ENCODE measurements around the gene KCND3.
A peak's percentile ranks its signal among the peaks of the same experiment; 100 is the strongest.

The KCND3 gene

DNA sequence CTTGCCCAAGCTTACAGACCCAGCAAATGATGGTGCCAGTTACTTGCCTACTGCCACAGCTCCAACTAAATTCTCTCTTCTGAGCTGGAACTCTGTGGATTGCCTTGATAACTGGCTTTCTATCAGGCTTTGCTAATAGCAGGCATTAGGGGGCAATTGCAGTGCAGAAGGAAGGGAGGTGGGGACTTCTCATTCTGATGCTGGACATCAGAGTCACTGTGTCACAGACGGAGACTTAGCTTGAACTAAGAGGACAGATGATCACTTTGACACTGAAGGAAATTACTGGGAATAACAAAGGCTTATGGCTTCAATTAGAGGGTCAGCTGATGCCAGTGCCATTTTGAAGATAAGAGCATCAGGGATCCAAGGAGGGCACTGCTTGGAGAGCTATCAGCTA lies 119.3 kb downstream of the KCND3 start:
- Histone ChIP-seq H3K9me2 (replicated peaks; ENCODE audit: low read depth, low read length) (no peaks in the 10 kb centered on the region), H3K9ac (ENCODE audit: low read depth, low read length, poor library complexity, severe bottlenecking) (no peak overlapping the region), H4K20me1 (ENCODE audit: insufficient read depth, low read length, poor library complexity, severe bottlenecking) (no peaks in the 10 kb centered on the region), H3K9me3 (ENCODE audit: insufficient read depth, low read depth, low read length) (no peaks in the 10 kb centered on the region), H3K4me2 (ENCODE audit: low read depth, low read length, poor library complexity, severe bottlenecking) (no peak overlapping the region), H3F3A (ENCODE audit: low read depth) (no peaks in the 10 kb centered on the region), H3K4me1 (ENCODE audit: insufficient read depth, low read length, poor library complexity, severe bottlenecking) (no peaks in the 10 kb centered on the region), H3K36me3 (ENCODE audit: insufficient read depth, low read length) (no peaks in the 10 kb centered on the region), H2AFZ (ENCODE audit: low read length) (no peak overlapping the region), H3K4me3 (ENCODE audit: low read length, poor library complexity, severe bottlenecking) (no peak overlapping the region), H3K27me3 (ENCODE audit: insufficient read depth, low read length, poor library complexity, severe bottlenecking) (no peaks in the 10 kb centered on the region), H3K79me2 (ENCODE audit: insufficient read depth, low read length) (no peaks in the 10 kb centered on the region)
- TF ChIP-seq CTCF (conservative IDR thresholded peaks at IDR 0.05; ENCODE audit: low read length) = no peak

DNA sequence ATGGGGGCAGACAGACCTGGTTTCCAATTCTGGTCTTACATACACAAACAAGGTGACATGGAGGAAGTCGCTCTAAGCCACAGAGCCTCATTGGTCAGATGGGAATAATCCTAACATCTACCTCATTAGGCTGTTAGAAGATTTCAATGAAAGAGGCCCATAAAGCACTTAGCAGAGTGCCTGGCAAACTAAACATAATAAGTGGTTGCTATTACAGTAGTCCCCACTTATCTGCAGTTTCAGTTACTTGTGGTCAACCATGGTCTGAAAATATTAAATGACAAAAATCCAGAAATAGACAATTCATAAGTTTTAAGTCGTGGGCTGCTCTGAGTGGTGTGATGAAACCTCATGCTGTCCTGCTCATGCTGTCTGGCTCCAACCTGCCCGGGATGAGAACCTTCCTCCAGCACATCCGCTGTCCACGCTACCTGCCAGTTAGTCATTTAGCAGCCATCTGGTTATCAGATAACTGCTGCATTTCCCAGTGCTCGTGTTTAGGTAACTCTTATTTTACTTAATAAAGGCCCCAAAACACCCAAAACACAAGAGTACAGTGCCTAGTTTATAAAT lies 121.5 kb downstream of the KCND3 start:
- Histone ChIP-seq H4K20me1 (ENCODE audit: insufficient read depth, low read length, poor library complexity, severe bottlenecking) (no peaks in the 10 kb centered on the region), H3K4me3 (ENCODE audit: low read length, poor library complexity, severe bottlenecking) (no peak overlapping the region), H3K9ac (ENCODE audit: low read depth, low read length, poor library complexity, severe bottlenecking) (no peak overlapping the region), H3K9me3 (ENCODE audit: insufficient read depth, low read depth, low read length) (no peaks in the 10 kb centered on the region), H3F3A (ENCODE audit: low read depth) (no peaks in the 10 kb centered on the region), H3K79me2 (ENCODE audit: insufficient read depth, low read length) (no peaks in the 10 kb centered on the region), H2AFZ (ENCODE audit: low read length) (no peak overlapping the region), H3K4me2 (ENCODE audit: low read depth, low read length, poor library complexity, severe bottlenecking) (no peak overlapping the region), H3K4me1 (ENCODE audit: insufficient read depth, low read length, poor library complexity, severe bottlenecking) (peaks cover 5% of the 10 kb centered on the region), H3K27me3 (ENCODE audit: insufficient read depth, low read length, poor library complexity, severe bottlenecking) (no peaks in the 10 kb centered on the region), H3K9me2 (replicated peaks; ENCODE audit: low read depth, low read length) (no peaks in the 10 kb centered on the region), H3K36me3 (ENCODE audit: insufficient read depth, low read length) (no peaks in the 10 kb centered on the region)
- no peak for TF ChIP-seq CTCF (conservative IDR thresholded peaks at IDR 0.05; ENCODE audit: low read length)
- TF ChIP-seq EZH2phosphoT487 (IDR thresholded peaks at IDR 0.05; ENCODE audit: borderline replicate concordance) = no peak

- Histone ChIP-seq H3K36me3 (ENCODE audit: insufficient read depth, low read length) (no peaks in the 10 kb centered on the region), H3K27me3 (ENCODE audit: insufficient read depth, low read length, poor library complexity, severe bottlenecking) (no peaks in the 10 kb centered on the region), H2AFZ (ENCODE audit: low read length) (no peak overlapping the region; the same call in 1 of the 2 replicates), H3K4me3 (ENCODE audit: low read length, poor library complexity, severe bottlenecking) (peak overlapping the region; percentile 1), H3K9me3 (ENCODE audit: insufficient read depth, low read depth, low read length) (no peaks in the 10 kb centered on the region), H3K9me2 (replicated peaks; ENCODE audit: low read depth, low read length) (no peaks in the 10 kb centered on the region), H3F3A (ENCODE audit: low read depth) (no peaks in the 10 kb centered on the region), H3K9ac (ENCODE audit: low read depth, low read length, poor library complexity, severe bottlenecking) (no peak overlapping the region), H3K4me2 (ENCODE audit: low read depth, low read length, poor library complexity, severe bottlenecking) (peak overlapping the region; percentile 45), H3K4me1 (ENCODE audit: insufficient read depth, low read length, poor library complexity, severe bottlenecking) (peaks cover 5% of the 10 kb centered on the region), H3K79me2 (ENCODE audit: insufficient read depth, low read length) (no peaks in the 10 kb centered on the region), H4K20me1 (ENCODE audit: insufficient read depth, low read length, poor library complexity, severe bottlenecking) (no peaks in the 10 kb centered on the region)
- TF ChIP-seq CTCF (conservative IDR thresholded peaks at IDR 0.05; ENCODE audit: low read length) (no peak), EZH2phosphoT487 (IDR thresholded peaks at IDR 0.05; ENCODE audit: borderline replicate concordance) (no peak)
Measured at GRCh38 chr1:111864862-111865261, 124.6 kb downstream of the KCND3 start.
